Neural cell (in vitro differentiated cells): ENCODE results near the gene PLEKHA7. TPM values are rescaled to one million over a fixed set of nuclear protein-coding genes. Genes with fewer than 3 reads are reported as not detected.

Source experiments
- H2AFZ ChIP-seq: fragments of 200-600, 300-800 bp; sonication (generic), shearing (Covaris generic); 2 replicates; pipeline ENCODE4 v1.6.0; 2014; ENCODE audit warnings: low read depth, mild to moderate bottlenecking, antibody characterized with exemption, low read length, moderate library complexity
- H3F3A ChIP-seq: fragments of 200-600 bp; shearing (Covaris generic); 2 replicates; pipeline ENCODE4 v1.6.1; 2016; ENCODE audit warnings: mild to moderate bottlenecking, moderate library complexity, mixed read lengths, antibody characterized with exemption, low read length; ENCODE audit not compliant: insufficient read depth, poor library complexity, severe bottlenecking
- H3K27ac ChIP-seq: fragments of 200-600, 300-800 bp; sonication (generic), shearing (Covaris generic); 2 replicates; pipeline ENCODE4 v1.5.1; 2014; ENCODE audit warnings: mild to moderate bottlenecking, low read length, moderate library complexity
- H3K27me3 ChIP-seq: fragments of 300-800, 200-600 bp; sonication (generic), shearing (Covaris generic); 2 replicates; pipeline ENCODE4 v1.6.0; 2014; ENCODE audit warnings: mild to moderate bottlenecking, low read depth, low read length, moderate library complexity; ENCODE audit not compliant: insufficient read depth
- H3K36me3 ChIP-seq: fragments of 300-800, 200-600 bp; sonication (generic), shearing (Covaris generic); 2 replicates; pipeline ENCODE4 v1.5.1; 2014; ENCODE audit warnings: mild to moderate bottlenecking, antibody characterized with exemption, low read length, moderate library complexity; ENCODE audit not compliant: insufficient read depth
- H3K4me2 ChIP-seq: fragments of 300-800, 200-600 bp; sonication (generic), shearing (Covaris generic); 2 replicates; pipeline ENCODE4 v1.6.0; 2014; ENCODE audit warnings: mild to moderate bottlenecking, low read length
- H3K4me3 ChIP-seq: fragments of 300-800, 200-600 bp; sonication (generic), shearing (Covaris generic); 2 replicates; pipeline ENCODE4 v1.5.1; 2014; ENCODE audit warnings: mild to moderate bottlenecking, low read length, moderate library complexity
- H3K79me2 ChIP-seq: fragments of 200-600 bp; shearing (Covaris generic); replicated peaks from 2 replicates; pipeline ENCODE4 v1.6.0; 2014; ENCODE audit warnings: mild to moderate bottlenecking, low read length, moderate library complexity; ENCODE audit not compliant: insufficient read depth
- H3K9ac ChIP-seq: fragments of 300-800, 200-600 bp; sonication (generic), shearing (Covaris generic); 2 replicates; pipeline ENCODE4 v1.6.1; 2016; ENCODE audit warnings: mild to moderate bottlenecking, low read length, mixed read lengths
- H3K9me2 ChIP-seq: fragments of 200-600 bp; shearing (Covaris generic); 2 replicates; pipeline ENCODE4 v1.6.1; 2016; ENCODE audit warnings: mild to moderate bottlenecking, low read length, mixed read lengths; ENCODE audit not compliant: insufficient read depth
- H3K9me3 ChIP-seq: fragments of 200-600, 300-800 bp; sonication (generic), shearing (Covaris generic); 2 replicates; pipeline ENCODE4 v1.6.1; 2016; ENCODE audit warnings: mild to moderate bottlenecking, mixed run types, low read length, moderate library complexity, mixed read lengths
- H4K20me1 ChIP-seq: fragments of 200-600 bp; shearing (Covaris generic); 2 replicates; pipeline ENCODE4 v1.6.1; 2016; ENCODE audit warnings: mild to moderate bottlenecking, mixed run types; ENCODE audit not compliant: insufficient read depth
- EP300 ChIP-seq: fragments of 450-650 bp; conservative IDR thresholded peaks from 2 replicates; pipeline ENCODE4 v1.6.1; 2014; ENCODE audit warnings: antibody characterized with exemption, mild to moderate bottlenecking, moderate library complexity; ENCODE audit not compliant: poor library complexity, severe bottlenecking
- EZH2 ChIP-seq: fragments of 200-600, 300-800 bp; shearing (Covaris generic), sonication (generic); IDR thresholded peaks from 2 replicates; pipeline ENCODE4 v1.6.1; 2014; ENCODE audit warnings: antibody characterized with exemption, low read length, borderline replicate concordance, mild to moderate bottlenecking; ENCODE audit not compliant: insufficient read depth, poor library complexity, severe bottlenecking
- MXI1 ChIP-seq: fragments of 450-650 bp; conservative IDR thresholded peaks from 2 replicates; pipeline ENCODE4 v1.6.1; 2014; ENCODE audit warnings: antibody characterized with exemption, mild to moderate bottlenecking; ENCODE audit not compliant: poor library complexity, severe bottlenecking
- POLR2AphosphoS5 ChIP-seq: IDR thresholded peaks from 2 replicates; pipeline ENCODE4 v1.6.1; 2012
- RAD21 ChIP-seq: fragments of 450-650 bp; conservative IDR thresholded peaks from 2 replicates; pipeline ENCODE4 v1.6.1; 2014; ENCODE audit warnings: antibody characterized with exemption, mild to moderate bottlenecking, moderate library complexity
- SMC3 ChIP-seq: fragments of 450-650 bp; conservative IDR thresholded peaks from 2 replicates; pipeline ENCODE4 v1.6.1; 2014; ENCODE audit warnings: antibody characterized with exemption, mild to moderate bottlenecking, moderate library complexity; ENCODE audit not compliant: poor library complexity
- TAF1 ChIP-seq: IDR thresholded peaks from 2 replicates; pipeline ENCODE4 v1.6.1; 2012; ENCODE audit warnings: low read depth
- polyA plus RNA-seq: library from polyadenylated mRNA; depleted of rRNA; stranded (reverse); fragments of >200 nt; gene quantifications from 2 replicates; pipeline ENCODE4 v1.2.3, GENCODE V29; 2014
- TF ChIP-seq, protein P1 (sequence below): IDR thresholded peaks from 2 replicates; pipeline ENCODE4 v1.6.1; 2012; ENCODE audit warnings: borderline replicate concordance
- TF ChIP-seq, protein P2 (sequence below): fragments of 450-650 bp; IDR thresholded peaks from 2 replicates; pipeline ENCODE4 v1.5.1; 2014; ENCODE audit warnings: antibody characterized with exemption, mild to moderate bottlenecking, moderate library complexity; ENCODE audit not compliant: poor library complexity, severe bottlenecking

PLEKHA7 gene
- polyA plus RNA-seq, 1 donor from 2014 or later, result 45.7 TPM

DNA sequence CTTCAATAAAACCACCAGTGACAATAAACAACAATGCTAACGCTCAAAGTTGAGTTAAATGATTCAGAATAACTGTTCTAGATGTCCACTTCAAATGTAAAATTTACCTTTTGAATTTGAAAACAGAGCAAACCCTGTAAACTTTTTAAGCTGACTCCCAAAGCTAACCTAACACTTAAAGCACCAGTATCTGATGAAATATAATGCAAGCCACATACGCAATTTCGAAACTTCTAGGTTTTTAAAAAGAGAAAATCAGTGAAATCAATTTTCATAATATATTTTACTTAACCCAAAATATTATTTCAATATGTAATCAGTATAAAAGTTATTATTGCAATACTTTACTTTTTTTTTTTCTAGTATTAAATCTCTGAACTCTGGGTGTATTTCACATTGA, 71.3 kb downstream of the PLEKHA7 start:
- no peaks in the 10 kb centered on the region for H3K9me3 ChIP-seq
- TF ChIP-seq, protein P1, sequence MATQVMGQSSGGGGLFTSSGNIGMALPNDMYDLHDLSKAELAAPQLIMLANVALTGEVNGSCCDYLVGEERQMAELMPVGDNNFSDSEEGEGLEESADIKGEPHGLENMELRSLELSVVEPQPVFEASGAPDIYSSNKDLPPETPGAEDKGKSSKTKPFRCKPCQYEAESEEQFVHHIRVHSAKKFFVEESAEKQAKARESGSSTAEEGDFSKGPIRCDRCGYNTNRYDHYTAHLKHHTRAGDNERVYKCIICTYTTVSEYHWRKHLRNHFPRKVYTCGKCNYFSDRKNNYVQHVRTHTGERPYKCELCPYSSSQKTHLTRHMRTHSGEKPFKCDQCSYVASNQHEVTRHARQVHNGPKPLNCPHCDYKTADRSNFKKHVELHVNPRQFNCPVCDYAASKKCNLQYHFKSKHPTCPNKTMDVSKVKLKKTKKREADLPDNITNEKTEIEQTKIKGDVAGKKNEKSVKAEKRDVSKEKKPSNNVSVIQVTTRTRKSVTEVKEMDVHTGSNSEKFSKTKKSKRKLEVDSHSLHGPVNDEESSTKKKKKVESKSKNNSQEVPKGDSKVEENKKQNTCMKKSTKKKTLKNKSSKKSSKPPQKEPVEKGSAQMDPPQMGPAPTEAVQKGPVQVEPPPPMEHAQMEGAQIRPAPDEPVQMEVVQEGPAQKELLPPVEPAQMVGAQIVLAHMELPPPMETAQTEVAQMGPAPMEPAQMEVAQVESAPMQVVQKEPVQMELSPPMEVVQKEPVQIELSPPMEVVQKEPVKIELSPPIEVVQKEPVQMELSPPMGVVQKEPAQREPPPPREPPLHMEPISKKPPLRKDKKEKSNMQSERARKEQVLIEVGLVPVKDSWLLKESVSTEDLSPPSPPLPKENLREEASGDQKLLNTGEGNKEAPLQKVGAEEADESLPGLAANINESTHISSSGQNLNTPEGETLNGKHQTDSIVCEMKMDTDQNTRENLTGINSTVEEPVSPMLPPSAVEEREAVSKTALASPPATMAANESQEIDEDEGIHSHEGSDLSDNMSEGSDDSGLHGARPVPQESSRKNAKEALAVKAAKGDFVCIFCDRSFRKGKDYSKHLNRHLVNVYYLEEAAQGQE, result no peak
- no peak for TF ChIP-seq POLR2AphosphoS5
- TF ChIP-seq MXI1, result no peak
- no peak for TF ChIP-seq EZH2
- no peak for TF ChIP-seq SMC3
- H3K4me3 ChIP-seq, result no peak overlapping the region
- no peaks in the 10 kb centered on the region for H4K20me1 ChIP-seq
- H3K9ac ChIP-seq, result no peak overlapping the region
- no peak overlapping the region for H3K4me2 ChIP-seq
- no peaks in the 10 kb centered on the region for H3K79me2 ChIP-seq
- no peaks in the 10 kb centered on the region for H3K9me2 ChIP-seq
- H2AFZ ChIP-seq, result no peak overlapping the region
- H3K27ac ChIP-seq, result no peak overlapping the region
- H3F3A ChIP-seq, result no peaks in the 10 kb centered on the region
- H3K27me3 ChIP-seq, result no peaks in the 10 kb centered on the region
- no peaks in the 10 kb centered on the region for H3K36me3 ChIP-seq

DNA sequence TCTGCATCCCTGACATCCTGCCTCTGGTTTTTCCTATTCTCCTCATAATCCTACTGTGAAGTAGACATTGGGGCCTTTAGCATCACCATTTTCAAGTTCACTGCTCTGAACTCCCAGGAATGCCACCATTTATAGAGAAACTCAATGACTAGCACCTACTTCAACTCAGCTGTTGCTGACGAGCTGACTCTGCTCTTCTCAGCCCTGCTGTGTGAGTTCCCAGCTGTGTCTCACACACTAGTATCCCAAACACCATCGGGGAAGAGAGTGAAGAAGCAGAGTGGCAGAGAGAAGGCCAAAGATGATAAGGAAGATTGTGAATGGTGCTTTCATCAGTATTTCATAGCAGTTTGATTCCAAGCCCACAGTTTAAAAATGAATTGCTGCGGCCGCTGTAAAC, 71.9 kb downstream of the PLEKHA7 start:
- Histone ChIP-seq H3K4me3 (no peak overlapping the region), H4K20me1 (no peaks in the 10 kb centered on the region), H3K9me2 (no peaks in the 10 kb centered on the region)

More for the DNA sequence above, 71.9 kb downstream of the PLEKHA7 start:
- no peak overlapping the region for H3K27ac ChIP-seq
- no peak overlapping the region for H3K9ac ChIP-seq
- TF ChIP-seq, protein P2, sequence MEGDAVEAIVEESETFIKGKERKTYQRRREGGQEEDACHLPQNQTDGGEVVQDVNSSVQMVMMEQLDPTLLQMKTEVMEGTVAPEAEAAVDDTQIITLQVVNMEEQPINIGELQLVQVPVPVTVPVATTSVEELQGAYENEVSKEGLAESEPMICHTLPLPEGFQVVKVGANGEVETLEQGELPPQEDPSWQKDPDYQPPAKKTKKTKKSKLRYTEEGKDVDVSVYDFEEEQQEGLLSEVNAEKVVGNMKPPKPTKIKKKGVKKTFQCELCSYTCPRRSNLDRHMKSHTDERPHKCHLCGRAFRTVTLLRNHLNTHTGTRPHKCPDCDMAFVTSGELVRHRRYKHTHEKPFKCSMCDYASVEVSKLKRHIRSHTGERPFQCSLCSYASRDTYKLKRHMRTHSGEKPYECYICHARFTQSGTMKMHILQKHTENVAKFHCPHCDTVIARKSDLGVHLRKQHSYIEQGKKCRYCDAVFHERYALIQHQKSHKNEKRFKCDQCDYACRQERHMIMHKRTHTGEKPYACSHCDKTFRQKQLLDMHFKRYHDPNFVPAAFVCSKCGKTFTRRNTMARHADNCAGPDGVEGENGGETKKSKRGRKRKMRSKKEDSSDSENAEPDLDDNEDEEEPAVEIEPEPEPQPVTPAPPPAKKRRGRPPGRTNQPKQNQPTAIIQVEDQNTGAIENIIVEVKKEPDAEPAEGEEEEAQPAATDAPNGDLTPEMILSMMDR, result no peak
- TF ChIP-seq, protein P1, result no peak
- TF ChIP-seq EP300 (no peak), POLR2AphosphoS5 (no peak), MXI1 (no peak), RAD21 (no peak), EZH2 (no peak), TAF1 (no peak)
- no peaks in the 10 kb centered on the region for H3K79me2 ChIP-seq
- no peak overlapping the region for H3K4me2 ChIP-seq
- H3K9me3 ChIP-seq, result no peaks in the 10 kb centered on the region
- H3K27me3 ChIP-seq, result no peaks in the 10 kb centered on the region
- H3F3A ChIP-seq, result no peaks in the 10 kb centered on the region
- H3K36me3 ChIP-seq, result no peaks in the 10 kb centered on the region
- no peak overlapping the region for H2AFZ ChIP-seq
